H9 (cell line): ENCODE results near the gene HECTD1. TPM values are rescaled to one million over a fixed set of nuclear protein-coding genes. Genes with fewer than 3 reads are reported as not detected.

Source experiments
- DNase-seq: peaks from one replicate; pipeline ENCODE4 v3.0.0-alpha.2; 2017
- H2AFZ ChIP-seq: one replicate; pipeline ENCODE4 v1.6.1; 2013; ENCODE audit warnings: mild to moderate bottlenecking, low read length, control low read depth, moderate library complexity
- H2AK5ac ChIP-seq: 2 replicates; pipeline ENCODE4 v1.6.1; 2013; ENCODE audit warnings: low read length, control low read depth, mixed read lengths; ENCODE audit not compliant: insufficient read length
- H2BK120ac ChIP-seq: one replicate; pipeline ENCODE4 v1.6.1; 2013; ENCODE audit warnings: low read depth, mild to moderate bottlenecking, low read length, control low read depth, inconsistent platforms; ENCODE audit not compliant: poor library complexity, severe bottlenecking
- H2BK12ac ChIP-seq: 2 replicates; pipeline ENCODE4 v1.6.1; 2013; ENCODE audit warnings: low read length, control low read depth, mixed read lengths, low read depth; ENCODE audit not compliant: insufficient read length
- H2BK15ac ChIP-seq: 2 replicates; pipeline ENCODE4 v1.6.1; 2013; ENCODE audit warnings: low read depth, low read length, control low read depth
- H2BK20ac ChIP-seq: one replicate; pipeline ENCODE4 v1.6.1; 2013; ENCODE audit warnings: low read depth, mild to moderate bottlenecking, low read length, control low read depth, inconsistent platforms; ENCODE audit not compliant: poor library complexity, severe bottlenecking
- H2BK5ac ChIP-seq: 2 replicates; pipeline ENCODE4 v1.6.1; 2013; ENCODE audit warnings: low read length, control low read depth, mixed read lengths; ENCODE audit not compliant: insufficient read length
- H3K14ac ChIP-seq: 2 replicates; pipeline ENCODE4 v1.6.1; 2013; ENCODE audit warnings: low read length, control low read depth; ENCODE audit not compliant: insufficient read depth
- H3K18ac ChIP-seq: 2 replicates; pipeline ENCODE4 v1.6.1; 2013; ENCODE audit warnings: low read depth, mild to moderate bottlenecking, mixed read lengths, low read length, control low read depth; ENCODE audit not compliant: insufficient read length
- H3K23ac ChIP-seq: 2 replicates; pipeline ENCODE4 v1.6.1; 2013; ENCODE audit warnings: low read length, control low read depth, mixed read lengths, low read depth; ENCODE audit not compliant: insufficient read length
- H3K23me2 ChIP-seq: 2 replicates; pipeline ENCODE4 v1.6.1; 2013; ENCODE audit warnings: low read depth, mild to moderate bottlenecking, mixed read lengths, low read length, control low read depth; ENCODE audit not compliant: insufficient read length, poor library complexity, severe bottlenecking
- H3K27ac ChIP-seq: 2 replicates; pipeline ENCODE4 v1.5.1; 2013; ENCODE audit warnings: low read length, control low read depth, mixed read lengths, low read depth; ENCODE audit not compliant: insufficient read length
- H3K27me3 ChIP-seq: 2 replicates; pipeline ENCODE4 v1.6.1; 2013; ENCODE audit warnings: low read length, control low read depth, inconsistent platforms; ENCODE audit not compliant: insufficient read depth
- H3K4ac ChIP-seq: 2 replicates; pipeline ENCODE4 v1.6.1; 2013; ENCODE audit warnings: low read depth, mild to moderate bottlenecking, control low read depth, inconsistent platforms, low read length, moderate library complexity
- H3K4me1 ChIP-seq: 2 replicates; pipeline ENCODE4 v1.6.1; 2013; ENCODE audit warnings: low read length, control low read depth, inconsistent platforms; ENCODE audit not compliant: insufficient read depth
- H3K4me2 ChIP-seq: 2 replicates; pipeline ENCODE4 v1.6.1; 2013; ENCODE audit warnings: low read length, control low read depth, mixed read lengths; ENCODE audit not compliant: insufficient read length, insufficient read depth
- H3K56ac ChIP-seq: 2 replicates; pipeline ENCODE4 v1.6.1; 2013; ENCODE audit warnings: low read depth, mild to moderate bottlenecking, mixed read lengths, low read length, control low read depth; ENCODE audit not compliant: insufficient read length
- H3K79me1 ChIP-seq: 2 replicates; pipeline ENCODE4 v1.6.1; 2013; ENCODE audit warnings: low read depth, mild to moderate bottlenecking, moderate library complexity, low read length, control low read depth, inconsistent platforms; ENCODE audit not compliant: insufficient read depth, poor library complexity, severe bottlenecking
- H3K79me2 ChIP-seq: 2 replicates; pipeline ENCODE4 v1.6.1; 2013; ENCODE audit warnings: low read length, control low read depth, inconsistent platforms; ENCODE audit not compliant: insufficient read depth
- H3K9ac ChIP-seq: 2 replicates; pipeline ENCODE4 v1.6.1; 2013; ENCODE audit warnings: low read length, control low read depth, mixed read lengths; ENCODE audit not compliant: insufficient read length; ENCODE audit errors: extremely low read depth
- H3K9me3 ChIP-seq: one replicate; pipeline ENCODE4 v1.6.1; 2013; ENCODE audit warnings: low read depth, low read length, inconsistent platforms; ENCODE audit not compliant: control insufficient read depth
- H3T11ph ChIP-seq: one replicate; pipeline ENCODE4 v1.6.1; 2013; ENCODE audit warnings: mild to moderate bottlenecking, low read length, control low read depth, inconsistent platforms
- H4K20me1 ChIP-seq: one replicate; pipeline ENCODE4 v1.6.1; 2013; ENCODE audit not compliant: control insufficient read depth, insufficient read length, insufficient read depth
- H4K5ac ChIP-seq: 2 replicates; pipeline ENCODE4 v1.6.1; 2013; ENCODE audit warnings: low read depth, mild to moderate bottlenecking, mixed read lengths, low read length, control low read depth; ENCODE audit not compliant: insufficient read length
- H4K8ac ChIP-seq: replicated peaks from 2 replicates; pipeline ENCODE4 v1.6.1; 2013; ENCODE audit warnings: low read length, control low read depth, mixed read lengths, low read depth; ENCODE audit not compliant: insufficient read length
- H4K91ac ChIP-seq: 2 replicates; pipeline ENCODE4 v1.6.1; 2013; ENCODE audit warnings: low read depth, mild to moderate bottlenecking, moderate library complexity, mixed read lengths, low read length, control low read depth; ENCODE audit not compliant: insufficient read length
- H3K27ac Mint-ChIP-seq, 3 experiments: 2 replicates in 2 of 3; 3 replicates in 1 of 3; pipeline ENCODE4 v1.8.0; 2020 to 2021; ENCODE audit warnings: mixed read lengths in 3 of 3, mild to moderate bottlenecking in 1 of 3, moderate library complexity in 1 of 3
- H3K27me3 Mint-ChIP-seq: 2 replicates; pipeline ENCODE4 v1.8.0; 2021; ENCODE audit warnings: low read depth, mild to moderate bottlenecking, moderate library complexity, mixed read lengths
- H3K36me3 Mint-ChIP-seq, 3 experiments: 2 replicates in 2 of 3; 3 replicates in 1 of 3; pipeline ENCODE4 v1.8.0; 2020 to 2021; ENCODE audit warnings: low read depth in 3 of 3, mixed read lengths in 3 of 3; ENCODE audit not compliant: insufficient read depth in 1 of 3
- H3K4me1 Mint-ChIP-seq, 2 experiments: 2 replicates each; pipeline ENCODE4 v1.8.0; 2020; ENCODE audit warnings: mixed read lengths in 2 of 2
- H3K4me3 Mint-ChIP-seq, 2 experiments: 2 replicates in 1 of 2; 3 replicates in 1 of 2; pipeline ENCODE4 v1.8.0; 2020 to 2021; ENCODE audit warnings: mild to moderate bottlenecking in 2 of 2, mixed read lengths in 2 of 2, moderate library complexity in 1 of 2
- H3K9me3 Mint-ChIP-seq, 2 experiments: 2 replicates in 1 of 2; 3 replicates in 1 of 2; pipeline ENCODE4 v1.8.0; 2020; ENCODE audit warnings: mild to moderate bottlenecking in 2 of 2, mixed read lengths in 2 of 2, moderate library complexity in 1 of 2
- WGBS: extraction: QIAGEN DNeasy Blood & Tissue Kit; methylation state at CpG from one replicate; pipeline ENCODE4 v1.1.7; 2013; ENCODE audit warnings: missing lambda C conversion rate, low lambda C conversion rate, mixed read lengths; ENCODE audit not compliant: insufficient read length; ENCODE audit errors: extremely low coverage; 5-methylcytosine and 5-hydroxymethylcytosine counted together
- total RNA-seq: library from RNA; stranded (reverse); gene quantifications from 2 replicates; pipeline ENCODE4 v1.2.1, GENCODE V29; 2021
- TF ChIP-seq, protein P1 (sequence below): fragments of 200-600 bp; sonication (generic); conservative IDR thresholded peaks from 3 replicates; pipeline ENCODE4 v1.8.0; 2021; ENCODE audit warnings: antibody characterized with exemption, mild to moderate bottlenecking

The HECTD1 gene
- total RNA-seq, 1 experiment from 2014 or later, result 135 TPM

DNA sequence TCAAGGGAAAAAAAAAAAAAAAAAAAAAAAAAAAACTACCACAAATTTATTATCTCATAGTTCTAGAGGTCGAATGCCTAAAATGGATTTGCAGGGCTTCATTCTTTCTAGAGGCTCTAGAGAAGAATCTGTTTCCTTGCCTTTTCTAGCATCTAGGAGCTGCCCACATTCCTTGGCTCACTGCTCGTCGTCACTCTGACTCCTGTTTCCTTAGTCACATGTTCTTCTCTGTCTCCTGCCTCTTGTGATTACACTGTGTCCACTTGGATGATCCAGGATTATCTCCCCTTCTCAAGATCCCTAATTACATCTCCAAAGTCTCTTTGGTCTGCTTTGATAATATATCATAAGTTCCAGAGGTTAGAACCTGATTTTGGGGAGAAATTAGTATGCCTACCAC is 88.7 kb downstream of the HECTD1 start:
- Histone ChIP-seq H3K27ac (no peak overlapping the region), H3K18ac (no peak overlapping the region), H3T11ph (no peak overlapping the region), H3K79me2 (no peaks in the 10 kb centered on the region), H4K20me1 (no peaks in the 10 kb centered on the region), H2BK15ac (no peak overlapping the region), H4K8ac (no peak overlapping the region), H3K4me1 (no peaks in the 10 kb centered on the region; the same call in 1 of the 2 replicates), H3K4me2 (no peak overlapping the region), H2BK120ac (no peak overlapping the region), H2AK5ac (no peak overlapping the region), H3K23me2 (no peaks in the 10 kb centered on the region), H2BK12ac (no peak overlapping the region), H3K14ac (no peak overlapping the region), H3K56ac (no peak overlapping the region), H3K9ac (no peak overlapping the region), H3K9me3 (no peaks in the 10 kb centered on the region), H3K27me3 (no peaks in the 10 kb centered on the region), H3K4ac (no peak overlapping the region), H4K91ac (no peak overlapping the region), H2BK20ac (no peak overlapping the region), H3K79me1 (no peaks in the 10 kb centered on the region), H2AFZ (no peak overlapping the region), H4K5ac (no peak overlapping the region), H2BK5ac (no peak overlapping the region), H3K23ac (no peak overlapping the region)
- TF ChIP-seq, protein P1, sequence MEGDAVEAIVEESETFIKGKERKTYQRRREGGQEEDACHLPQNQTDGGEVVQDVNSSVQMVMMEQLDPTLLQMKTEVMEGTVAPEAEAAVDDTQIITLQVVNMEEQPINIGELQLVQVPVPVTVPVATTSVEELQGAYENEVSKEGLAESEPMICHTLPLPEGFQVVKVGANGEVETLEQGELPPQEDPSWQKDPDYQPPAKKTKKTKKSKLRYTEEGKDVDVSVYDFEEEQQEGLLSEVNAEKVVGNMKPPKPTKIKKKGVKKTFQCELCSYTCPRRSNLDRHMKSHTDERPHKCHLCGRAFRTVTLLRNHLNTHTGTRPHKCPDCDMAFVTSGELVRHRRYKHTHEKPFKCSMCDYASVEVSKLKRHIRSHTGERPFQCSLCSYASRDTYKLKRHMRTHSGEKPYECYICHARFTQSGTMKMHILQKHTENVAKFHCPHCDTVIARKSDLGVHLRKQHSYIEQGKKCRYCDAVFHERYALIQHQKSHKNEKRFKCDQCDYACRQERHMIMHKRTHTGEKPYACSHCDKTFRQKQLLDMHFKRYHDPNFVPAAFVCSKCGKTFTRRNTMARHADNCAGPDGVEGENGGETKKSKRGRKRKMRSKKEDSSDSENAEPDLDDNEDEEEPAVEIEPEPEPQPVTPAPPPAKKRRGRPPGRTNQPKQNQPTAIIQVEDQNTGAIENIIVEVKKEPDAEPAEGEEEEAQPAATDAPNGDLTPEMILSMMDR, result no peak
- no peak for DNase-seq
- H3K36me3 Mint-ChIP-seq, result peaks cover 21 to 74% (median 67%) of the 10 kb centered on the region in 3 experiments
- no peak overlapping the region; a peak in 1 of 5 replicates for H3K4me3 Mint-ChIP-seq
- peak overlapping the region in 2 of 3 experiments; percentile 8 to 54; a peak in 1 of 7 replicates for H3K27ac Mint-ChIP-seq
- no CpG with 5 or more reads among the region's 3 CpGs for WGBS
- no peaks in the 10 kb centered on the region for H3K9me3 Mint-ChIP-seq
- peaks cover 26 to 27% of the 10 kb centered on the region in 2 experiments for H3K4me1 Mint-ChIP-seq
- H3K27me3 Mint-ChIP-seq, result no peaks in the 10 kb centered on the region
